Measurements from ENCODE around the gene LSM8.

DNA sequence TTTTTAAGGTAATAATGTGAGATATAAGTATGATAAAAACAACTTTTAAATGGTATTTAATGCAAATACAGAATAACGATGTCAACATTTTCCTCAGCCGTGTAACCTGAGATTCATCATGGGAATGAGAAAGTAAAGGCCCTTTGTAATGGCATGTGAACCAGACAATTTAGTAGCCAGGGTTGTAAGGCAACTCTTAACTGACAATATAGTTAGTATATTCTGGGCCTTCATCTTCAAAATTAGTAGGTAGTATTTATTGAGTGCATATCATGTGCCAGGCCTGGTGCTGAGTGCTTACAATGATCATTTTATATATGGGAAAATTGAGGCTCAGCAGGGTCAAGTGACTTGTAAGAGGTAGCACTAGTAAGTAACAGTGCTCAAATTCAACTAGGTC is 10.6 kb downstream of the LSM8 start:
- TF ChIP-seq ASH2L (IDR thresholded peaks at IDR 0.05; ENCODE audit: low read length) = no peak
- TF ChIP-seq, protein P1, sequence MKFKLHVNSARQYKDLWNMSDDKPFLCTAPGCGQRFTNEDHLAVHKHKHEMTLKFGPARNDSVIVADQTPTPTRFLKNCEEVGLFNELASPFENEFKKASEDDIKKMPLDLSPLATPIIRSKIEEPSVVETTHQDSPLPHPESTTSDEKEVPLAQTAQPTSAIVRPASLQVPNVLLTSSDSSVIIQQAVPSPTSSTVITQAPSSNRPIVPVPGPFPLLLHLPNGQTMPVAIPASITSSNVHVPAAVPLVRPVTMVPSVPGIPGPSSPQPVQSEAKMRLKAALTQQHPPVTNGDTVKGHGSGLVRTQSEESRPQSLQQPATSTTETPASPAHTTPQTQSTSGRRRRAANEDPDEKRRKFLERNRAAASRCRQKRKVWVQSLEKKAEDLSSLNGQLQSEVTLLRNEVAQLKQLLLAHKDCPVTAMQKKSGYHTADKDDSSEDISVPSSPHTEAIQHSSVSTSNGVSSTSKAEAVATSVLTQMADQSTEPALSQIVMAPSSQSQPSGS (IDR thresholded peaks at IDR 0.05; ENCODE audit: low read length) = no peak
- TF ChIP-seq, protein P2, sequence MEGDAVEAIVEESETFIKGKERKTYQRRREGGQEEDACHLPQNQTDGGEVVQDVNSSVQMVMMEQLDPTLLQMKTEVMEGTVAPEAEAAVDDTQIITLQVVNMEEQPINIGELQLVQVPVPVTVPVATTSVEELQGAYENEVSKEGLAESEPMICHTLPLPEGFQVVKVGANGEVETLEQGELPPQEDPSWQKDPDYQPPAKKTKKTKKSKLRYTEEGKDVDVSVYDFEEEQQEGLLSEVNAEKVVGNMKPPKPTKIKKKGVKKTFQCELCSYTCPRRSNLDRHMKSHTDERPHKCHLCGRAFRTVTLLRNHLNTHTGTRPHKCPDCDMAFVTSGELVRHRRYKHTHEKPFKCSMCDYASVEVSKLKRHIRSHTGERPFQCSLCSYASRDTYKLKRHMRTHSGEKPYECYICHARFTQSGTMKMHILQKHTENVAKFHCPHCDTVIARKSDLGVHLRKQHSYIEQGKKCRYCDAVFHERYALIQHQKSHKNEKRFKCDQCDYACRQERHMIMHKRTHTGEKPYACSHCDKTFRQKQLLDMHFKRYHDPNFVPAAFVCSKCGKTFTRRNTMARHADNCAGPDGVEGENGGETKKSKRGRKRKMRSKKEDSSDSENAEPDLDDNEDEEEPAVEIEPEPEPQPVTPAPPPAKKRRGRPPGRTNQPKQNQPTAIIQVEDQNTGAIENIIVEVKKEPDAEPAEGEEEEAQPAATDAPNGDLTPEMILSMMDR (IDR thresholded peaks at IDR 0.05; ENCODE audit: control extremely low read depth in 1 of 3, insufficient read depth in 1 of 3, low read depth in 1 of 3, low read length in 3 of 3) = no peak
- no peak for TF ChIP-seq EP300 (IDR thresholded peaks at IDR 0.05; ENCODE audit: borderline replicate concordance in 1 of 2, low read depth in 2 of 2, low read length in 2 of 2)
- TF ChIP-seq POLR2AphosphoS5 (IDR thresholded peaks at IDR 0.05; ENCODE audit: low read depth, low read length) = no peak
- no peak for TF ChIP-seq POLR2A (IDR thresholded peaks at IDR 0.05; ENCODE audit: control extremely low read depth in 1 of 2, low read depth in 2 of 2, low read length in 2 of 2)
- TF ChIP-seq, protein P3, sequence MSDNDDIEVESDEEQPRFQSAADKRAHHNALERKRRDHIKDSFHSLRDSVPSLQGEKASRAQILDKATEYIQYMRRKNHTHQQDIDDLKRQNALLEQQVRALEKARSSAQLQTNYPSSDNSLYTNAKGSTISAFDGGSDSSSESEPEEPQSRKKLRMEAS (IDR thresholded peaks at IDR 0.05) = no peak
- no peak for TF ChIP-seq GTF2F1 (IDR thresholded peaks at IDR 0.05; ENCODE audit: borderline replicate concordance, low read depth, low read length)
- no peak for TF ChIP-seq TAF1 (IDR thresholded peaks at IDR 0.05; ENCODE audit: low read depth, low read length)
- no peak for TF ChIP-seq POU5F1 (IDR thresholded peaks at IDR 0.05; ENCODE audit: low read depth, low read length)

Data from H1 (cell line).